Endothelial cell of umbilical vein (primary cell): ENCODE results near the gene ZNRF1. TPM values are rescaled to one million over a fixed set of nuclear protein-coding genes. Genes with fewer than 3 reads are reported as not detected.

Source experiments
- BruUV-seq: library from RNA; stranded (reverse); fragments of 400-500 nt; replicated peaks from 2 replicates; lab custom pipeline; 2021; lab: Mats Ljungman, UMichigan
- CTCF ChIA-PET: fragments of 300-600, 350-600 bp; sonication (Branson Sonifier 250); formaldehyde crosslinking; loops from one replicate; lab custom pipeline; 2021; ENCODE audit warnings: antibody characterized with exemption, inconsistent platforms; lab: Charles Lee
- POLR2A ChIA-PET: fragments of 300-600, 350-600 bp; sonication (Branson Sonifier 250); formaldehyde crosslinking; loops from one replicate; lab custom pipeline; 2021; ENCODE audit warnings: antibody characterized with exemption, inconsistent platforms; lab: Charles Lee
- DNase-seq: peaks from one replicate; pipeline ENCODE4 v3.0.0-alpha.2; 2011; ENCODE audit warnings: low read depth, low spot score
- FAIRE-seq: peaks from 2 replicates; lab custom pipeline; 2011; peaks lifted over from hg19 to GRCh38; lab: Jason Lieb, UNC
- H2AFZ ChIP-seq: 2 replicates; pipeline ENCODE4 v1.6.0; 2012; ENCODE audit warnings: low read depth, low read length, control low read depth, inconsistent platforms
- H3K27ac ChIP-seq: 2 replicates; pipeline ENCODE4 v1.5.1; 2011; ENCODE audit warnings: low read depth, mild to moderate bottlenecking, control low read depth, low read length, moderate library complexity; ENCODE audit not compliant: insufficient read depth
- H3K27me3 ChIP-seq, 2 experiments: 2 replicates each; pipeline versions ENCODE4 v1.6.0 to v1.6.1; 2011; ENCODE audit warnings: low read length in 2 of 2, mixed read lengths in 1 of 2; ENCODE audit not compliant: control insufficient read depth in 2 of 2, insufficient read depth in 2 of 2
- H3K36me3 ChIP-seq, 2 experiments: 2 replicates in 1 of 2; 3 replicates in 1 of 2; pipeline ENCODE4 v1.5.1; 2011; ENCODE audit warnings: low read length in 2 of 2, mild to moderate bottlenecking in 1 of 2, moderate library complexity in 1 of 2; ENCODE audit not compliant: control insufficient read depth in 2 of 2, insufficient read depth in 2 of 2; ENCODE audit errors: extremely low read depth in 1 of 2
- H3K4me1 ChIP-seq: 3 replicates; pipeline ENCODE4 v1.5.1; 2011; ENCODE audit warnings: mild to moderate bottlenecking, low read length; ENCODE audit not compliant: control insufficient read depth, insufficient read depth; ENCODE audit errors: extremely low read depth
- H3K4me2 ChIP-seq: 2 replicates; pipeline ENCODE4 v1.6.1; 2011; ENCODE audit warnings: low read length, control low read depth, mixed read lengths; ENCODE audit not compliant: insufficient read depth
- H3K4me3 ChIP-seq, 3 experiments: fragments of 200-600 bp in 1 of 3; sonication (generic), shearing (Covaris generic) in 1 of 3; replicated peaks in 1 of 3; 2 replicates each; pipeline ENCODE4 v1.5.1; 2011 to 2016; ENCODE audit warnings: control low read depth in 3 of 3, low read length in 3 of 3, mild to moderate bottlenecking in 2 of 3, inconsistent platforms in 1 of 3, low read depth in 1 of 3, moderate library complexity in 1 of 3; ENCODE audit not compliant: insufficient read depth in 1 of 3
- H3K79me2 ChIP-seq: 2 replicates; pipeline ENCODE4 v1.6.0; 2012; ENCODE audit warnings: low read length, inconsistent platforms; ENCODE audit not compliant: control insufficient read depth, insufficient read depth
- H3K9ac ChIP-seq: replicated peaks from 2 replicates; pipeline ENCODE3; 2011; ENCODE audit warnings: low read length, control low read depth; ENCODE audit not compliant: insufficient read depth; ENCODE audit errors: extremely low read depth
- H3K9me1 ChIP-seq: replicated peaks from 3 replicates; pipeline ENCODE4 v1.6.0; 2011; ENCODE audit warnings: mild to moderate bottlenecking, low read length; ENCODE audit not compliant: control insufficient read depth, insufficient read depth; ENCODE audit errors: extremely low read depth
- H3K9me3 ChIP-seq: replicated peaks from 2 replicates; pipeline ENCODE4 v1.5.1; 2012; ENCODE audit warnings: low read length, inconsistent platforms; ENCODE audit not compliant: control insufficient read depth, insufficient read depth
- H4K20me1 ChIP-seq: replicated peaks from 2 replicates; pipeline ENCODE3; 2011; ENCODE audit warnings: mild to moderate bottlenecking, low read length; ENCODE audit not compliant: control insufficient read depth, insufficient read depth; ENCODE audit errors: extremely low read depth
- EZH2 ChIP-seq: IDR thresholded peaks from 2 replicates; pipeline ENCODE4 v1.6.1; 2012; ENCODE audit warnings: borderline replicate concordance, low read depth, mild to moderate bottlenecking, moderate library complexity, low read length, inconsistent platforms; ENCODE audit not compliant: severe bottlenecking
- FOS ChIP-seq: IDR thresholded peaks from 2 replicates; pipeline ENCODE4 v1.6.1; 2011; ENCODE audit warnings: mild to moderate bottlenecking, low read length, moderate library complexity, borderline replicate concordance; ENCODE audit not compliant: insufficient read depth
- GATA2 ChIP-seq: IDR thresholded peaks from 2 replicates; pipeline ENCODE4 v1.7.0; 2011; ENCODE audit warnings: low read depth, mild to moderate bottlenecking, moderate library complexity, mixed read lengths, low read length; ENCODE audit not compliant: insufficient read length, insufficient read depth
- JUN ChIP-seq: IDR thresholded peaks from 2 replicates; pipeline ENCODE4 v1.6.1; 2011; ENCODE audit warnings: borderline replicate concordance, low read depth; ENCODE audit not compliant: insufficient read length, insufficient read depth
- MYC ChIP-seq: IDR thresholded peaks from one replicate; pipeline ENCODE4 v1.6.1; 2011; ENCODE audit warnings: mild to moderate bottlenecking, low read depth, low read length
- POLR2A ChIP-seq: IDR thresholded peaks from 2 replicates; pipeline ENCODE4 v1.6.1; 2012; ENCODE audit warnings: low read depth, mild to moderate bottlenecking, control low read depth, low read length
- POLR2AphosphoS5 ChIP-seq: IDR thresholded peaks from 2 replicates; pipeline ENCODE4 v1.6.1; 2012; ENCODE audit warnings: low read depth, mild to moderate bottlenecking, control low read depth, low read length, moderate library complexity; ENCODE audit not compliant: insufficient read depth
- dilution Hi-C: fragments of 300-500 bp; cut with MboI; formaldehyde crosslinking; loops from one replicate; pipeline ENCODE4 v1.15.0; 2019; ENCODE audit warnings: low sequenced_read_pairs; ENCODE audit not compliant: extremely low pct_ligation_motif_present
- intact Hi-C: fragments of 100-400 bp; cut with micrococcal nuclease; formaldehyde crosslinking; loops from one replicate; pipeline ENCODE4 v1.10.0; 2022
- polyA plus RNA-seq, 4 experiments: library from polyadenylated mRNA; depleted of rRNA in 3 of 4; stranded (reverse) in 3 of 4; unstranded in 1 of 4; fragments of >200 nt; gene quantifications; 2 replicates each; pipeline versions ENCODE4 v1.2.1 to v1.2.3, GENCODE V29; 2011 to 2012; ENCODE audit warnings: missing spikeins in 1 of 4
- total RNA-seq: library from RNA; stranded (reverse); gene quantifications from 2 replicates; pipeline ENCODE4 v1.2.3, GENCODE V29; 2021
- TF ChIP-seq, protein P1 (sequence below), 2 donors: IDR thresholded peaks; 1 replicate in 1 of 2; 2 replicates in 1 of 2; pipeline ENCODE4 v1.5.1; 2011; ENCODE audit warnings: low read length in 2 of 2, mild to moderate bottlenecking in 2 of 2, moderate library complexity in 2 of 2, control low read depth in 1 of 2, inconsistent platforms in 1 of 2, low read depth in 1 of 2; ENCODE audit not compliant: insufficient read depth in 1 of 2; ENCODE audit errors: extremely low read depth in 1 of 2
- TF ChIP-seq, protein P2 (sequence below): IDR thresholded peaks from 2 replicates; pipeline ENCODE4 v1.6.1; 2011; ENCODE audit not compliant: insufficient read depth, insufficient read length

ZNRF1 gene
- total and polyA plus RNA-seq, 2 donors (not counting 3 experiments of a cell fraction or from before 2014, with no cell fraction given) = 23.7 to 34.9 TPM

DNA sequence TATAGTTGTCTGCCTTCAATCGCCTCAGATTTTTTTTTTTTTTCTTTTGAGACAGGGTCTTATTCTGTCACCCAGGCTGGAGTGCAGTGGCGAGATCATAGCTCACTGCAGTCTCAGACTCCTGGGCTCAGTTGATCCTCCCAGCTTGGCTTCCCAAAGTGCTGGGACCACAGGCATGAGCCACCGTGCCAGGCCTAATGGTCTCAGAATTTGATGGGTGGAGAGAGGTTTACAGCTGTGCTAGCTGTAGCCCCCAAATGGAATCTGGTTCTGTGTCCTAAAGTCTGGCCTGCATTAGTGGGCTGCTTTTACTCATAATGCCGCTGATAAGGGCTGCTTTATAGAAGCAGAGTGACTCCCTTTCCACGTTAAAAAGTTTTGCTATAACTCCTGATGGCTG lies 5.1 kb downstream of the ZNRF1 start:
- H4K20me1 ChIP-seq = no peaks in the 10 kb centered on the region
- H3K9me1 ChIP-seq = no peaks in the 10 kb centered on the region
- dilution Hi-C loops (no loop called here), intact Hi-C loops (no loop called here)
- no peak overlapping the region for H3K4me3 ChIP-seq
- H3K79me2 ChIP-seq = peaks cover 73% of the 10 kb centered on the region
- no peak overlapping the region for H3K9ac ChIP-seq
- DNase-seq = no peak
- CTCF ChIA-PET = no interaction called here
- H2AFZ ChIP-seq = no peak overlapping the region
- BruUV-seq = no TSS peak
- H3K4me1 ChIP-seq = peaks cover 17% of the 10 kb centered on the region
- no peak for TF ChIP-seq MYC
- TF ChIP-seq POLR2A = no peak
- no peak for TF ChIP-seq EZH2
- no peak for TF ChIP-seq GATA2
- TF ChIP-seq JUN = no peak
- FAIRE-seq = no peak
- POLR2A ChIA-PET = no interaction called here
- H3K27me3 ChIP-seq = no peaks in the 10 kb centered on the region
- H3K4me2 ChIP-seq = no peak overlapping the region
- no peaks in the 10 kb centered on the region for H3K36me3 ChIP-seq
- H3K9me3 ChIP-seq = no peaks in the 10 kb centered on the region
- H3K27ac ChIP-seq = no peak overlapping the region

DNA sequence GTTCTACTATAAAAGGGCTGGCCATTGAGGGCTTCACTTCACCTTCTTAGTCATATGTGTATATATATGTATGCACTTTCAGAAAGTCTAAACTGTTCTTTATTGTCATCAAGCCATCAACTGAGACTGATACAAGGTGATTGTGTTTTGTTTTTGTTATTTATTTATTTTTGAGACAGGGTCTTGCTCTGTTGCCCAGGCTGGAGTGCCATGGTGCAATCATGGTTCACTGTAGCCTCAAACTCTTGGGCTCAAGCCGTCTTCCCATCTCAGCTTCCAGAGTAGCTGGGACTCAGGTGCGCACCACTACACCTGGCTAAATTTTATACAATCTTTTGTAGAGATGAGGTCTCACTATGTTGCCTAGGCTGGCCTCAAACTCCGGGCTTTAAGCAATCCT lies 5.6 kb downstream of the ZNRF1 start:
- Histone ChIP-seq H4K20me1 (no peaks in the 10 kb centered on the region), H2AFZ (no peak overlapping the region), H3K4me3 (no peak overlapping the region), H3K4me2 (no peak overlapping the region), H3K9me1 (no peaks in the 10 kb centered on the region), H3K9ac (no peak overlapping the region), H3K27me3 (no peaks in the 10 kb centered on the region), H3K79me2 (peaks cover 78% of the 10 kb centered on the region), H3K4me1 (peaks cover 17% of the 10 kb centered on the region), H3K27ac (no peak overlapping the region), H3K36me3 (no peaks in the 10 kb centered on the region), H3K9me3 (no peaks in the 10 kb centered on the region)
- intact Hi-C loops (no loop called here), dilution Hi-C loops (no loop called here)
- BruUV-seq = no TSS peak
- ChIA-PET CTCF (interaction anchor here (1.1 kb wide), 1 partner anchor 107 kb away, joined by 4 read pairs; no protein-coding TSS in a partner anchor), POLR2A (no interaction called here)
- no peak for FAIRE-seq
- no peak for DNase-seq
- TF ChIP-seq JUN (no peak), MYC (no peak), FOS (no peak), EZH2 (no peak), GATA2 (no peak), POLR2A (no peak), POLR2AphosphoS5 (no peak)
- TF ChIP-seq, protein P1, sequence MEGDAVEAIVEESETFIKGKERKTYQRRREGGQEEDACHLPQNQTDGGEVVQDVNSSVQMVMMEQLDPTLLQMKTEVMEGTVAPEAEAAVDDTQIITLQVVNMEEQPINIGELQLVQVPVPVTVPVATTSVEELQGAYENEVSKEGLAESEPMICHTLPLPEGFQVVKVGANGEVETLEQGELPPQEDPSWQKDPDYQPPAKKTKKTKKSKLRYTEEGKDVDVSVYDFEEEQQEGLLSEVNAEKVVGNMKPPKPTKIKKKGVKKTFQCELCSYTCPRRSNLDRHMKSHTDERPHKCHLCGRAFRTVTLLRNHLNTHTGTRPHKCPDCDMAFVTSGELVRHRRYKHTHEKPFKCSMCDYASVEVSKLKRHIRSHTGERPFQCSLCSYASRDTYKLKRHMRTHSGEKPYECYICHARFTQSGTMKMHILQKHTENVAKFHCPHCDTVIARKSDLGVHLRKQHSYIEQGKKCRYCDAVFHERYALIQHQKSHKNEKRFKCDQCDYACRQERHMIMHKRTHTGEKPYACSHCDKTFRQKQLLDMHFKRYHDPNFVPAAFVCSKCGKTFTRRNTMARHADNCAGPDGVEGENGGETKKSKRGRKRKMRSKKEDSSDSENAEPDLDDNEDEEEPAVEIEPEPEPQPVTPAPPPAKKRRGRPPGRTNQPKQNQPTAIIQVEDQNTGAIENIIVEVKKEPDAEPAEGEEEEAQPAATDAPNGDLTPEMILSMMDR (IDR thresholded peaks at IDR 0.05; ENCODE audit: extremely low read depth in 1 of 2, insufficient read depth in 1 of 2, low read depth in 1 of 2, low read length in 2 of 2) = no peak
- TF ChIP-seq, protein P2, sequence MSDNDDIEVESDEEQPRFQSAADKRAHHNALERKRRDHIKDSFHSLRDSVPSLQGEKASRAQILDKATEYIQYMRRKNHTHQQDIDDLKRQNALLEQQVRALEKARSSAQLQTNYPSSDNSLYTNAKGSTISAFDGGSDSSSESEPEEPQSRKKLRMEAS = no peak
